Stimulated activated CD8-positive, alpha-beta memory T cell treated with anti-CD3 and anti-CD28 coated beads, Interleukin-12 subunit alpha, Interleukin-12 subunit beta, amount 100 ng/mL, for 24 hours (primary cell): ENCODE measurements around the gene SPTY2D1.
"Not testable (repeated sequence)": the region's sequence is repeated elsewhere in the genome, so short reads cannot be mapped to it uniquely, and the experiment has no call there.

ENCODE experiments used
- DNase-seq: peaks from one replicate; pipeline ENCODE4 v3.0.0-alpha.2; 2020; ENCODE audit errors: extremely low read depth

SPTY2D1 gene

DNA sequence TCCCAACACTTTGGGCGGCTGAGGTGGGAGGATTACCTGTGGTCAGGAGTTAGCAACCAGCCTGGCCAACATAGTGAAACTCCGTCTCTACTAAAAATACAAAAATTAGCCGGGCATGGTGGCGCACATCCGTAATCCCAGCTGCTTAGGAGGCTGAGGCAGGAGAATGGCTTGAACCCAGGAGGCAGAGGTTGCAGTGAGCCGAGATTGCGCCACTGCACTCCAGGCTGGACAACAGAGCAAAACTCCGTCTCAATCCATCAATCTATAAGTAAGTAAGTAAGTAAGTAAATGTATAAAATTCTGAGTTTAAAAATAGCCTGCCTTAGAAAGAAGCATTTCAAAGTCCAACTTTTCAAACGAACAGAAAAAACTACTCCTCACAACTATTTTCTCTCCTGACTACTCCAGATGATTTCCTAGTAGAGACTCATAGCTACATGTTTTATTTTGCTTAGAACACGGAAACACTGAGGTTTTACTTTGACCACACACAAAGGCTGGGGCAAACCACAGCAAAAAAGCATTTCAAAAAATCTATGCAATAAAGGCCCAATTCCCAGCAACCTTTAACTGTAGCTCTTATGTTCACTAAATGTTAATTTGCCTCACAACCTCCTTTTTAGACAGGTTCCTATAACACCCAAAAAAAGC is 16.3 kb downstream of the SPTY2D1 start:
- DNase-seq = no peak

DNA sequence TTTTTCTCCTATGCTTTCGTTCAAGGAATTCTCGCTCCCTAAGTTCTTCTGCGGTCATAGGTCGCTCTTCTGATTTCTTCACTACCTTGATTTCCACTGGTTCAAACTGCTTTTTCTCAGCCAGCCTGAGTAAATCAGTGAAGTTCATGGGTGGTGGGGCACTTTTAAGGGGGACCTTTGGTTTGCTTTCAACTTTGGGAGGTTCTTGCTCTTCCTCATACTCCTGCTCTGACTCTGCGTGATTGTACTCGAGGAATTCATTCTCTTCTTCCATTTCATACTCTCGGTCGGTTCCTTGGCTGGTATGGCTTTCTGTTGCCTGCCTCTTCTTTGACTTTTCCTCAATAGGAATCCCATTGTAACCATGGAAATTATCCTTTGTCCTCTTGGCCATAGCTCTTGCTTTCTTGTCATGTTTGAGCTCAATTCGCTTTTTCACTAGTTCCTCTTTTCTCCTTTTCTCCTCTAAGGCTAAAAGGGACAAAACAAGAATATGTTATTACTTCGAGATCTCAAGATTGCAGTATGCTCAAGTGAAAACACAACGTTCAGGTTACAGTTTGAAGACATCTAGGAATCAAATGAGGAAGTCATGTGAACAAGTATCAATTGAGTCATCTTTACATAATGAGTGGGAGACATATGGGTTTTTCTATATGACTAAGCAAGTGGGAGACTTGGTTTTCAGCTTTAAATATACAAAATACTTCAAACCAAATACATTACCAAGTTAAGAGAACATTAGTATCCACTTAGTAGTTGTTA is 18.3 kb downstream of the SPTY2D1 start:
- no peak for DNase-seq

DNA sequence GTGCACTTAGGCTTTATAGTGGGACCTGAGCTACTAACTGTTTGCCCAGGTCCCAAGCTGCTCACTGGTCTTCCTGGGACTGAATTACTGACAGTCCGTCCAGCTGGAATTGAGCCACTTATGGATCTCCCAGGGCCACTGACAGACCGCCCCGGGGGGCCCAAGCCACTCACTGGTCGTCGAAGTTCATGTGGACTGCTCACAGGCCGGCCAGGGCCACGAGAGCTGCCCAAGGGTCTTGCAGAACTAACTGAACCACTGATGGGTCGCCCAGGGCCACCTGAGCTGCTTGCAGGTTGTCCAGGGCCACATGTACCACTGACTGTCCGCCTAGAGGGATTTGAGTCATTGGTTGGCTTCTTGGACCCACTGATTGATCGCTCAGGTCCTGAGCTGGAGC is 19.5 kb downstream of the SPTY2D1 start:
- DNase-seq = no peak

DNA sequence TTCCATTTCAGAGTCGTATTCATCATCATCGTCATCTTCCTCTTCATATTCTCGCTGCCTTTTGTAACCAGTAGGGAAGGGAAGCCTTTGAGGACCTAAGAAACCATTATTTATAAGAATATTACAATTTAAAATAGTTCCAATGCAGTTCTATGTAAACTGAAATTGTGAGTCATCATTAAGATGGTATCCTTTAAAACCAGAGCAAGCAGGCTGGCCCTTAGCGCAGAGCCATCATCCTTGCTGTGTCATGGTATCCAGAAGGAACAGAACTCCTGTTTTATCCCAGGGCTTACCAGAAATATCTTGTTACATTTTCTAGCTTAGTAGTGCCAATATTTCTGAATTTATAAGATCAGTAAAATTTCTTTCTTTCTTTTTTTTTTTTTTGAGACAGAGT is 21.7 kb downstream of the SPTY2D1 start:
- no peak for DNase-seq

DNA sequence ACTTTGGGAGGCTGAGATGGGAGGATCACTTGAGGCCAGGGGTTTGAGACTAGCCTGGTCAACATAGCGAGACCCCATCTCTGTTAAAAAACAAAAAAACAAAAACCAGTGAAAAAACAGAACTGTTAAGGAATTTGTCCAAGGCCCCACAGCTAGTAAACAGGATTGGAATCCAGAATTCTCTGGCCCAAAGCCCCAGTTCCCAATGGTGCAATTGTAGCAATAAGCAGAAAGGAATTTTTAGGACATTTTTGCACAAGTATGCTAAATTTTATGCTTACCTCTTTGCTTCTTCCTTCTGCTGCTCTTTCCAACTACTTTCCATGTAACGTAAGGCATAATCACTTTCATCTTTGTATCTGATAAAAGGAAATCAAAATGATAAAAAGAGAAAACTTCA is 22.9 kb downstream of the SPTY2D1 start:
- no peak for DNase-seq

DNA sequence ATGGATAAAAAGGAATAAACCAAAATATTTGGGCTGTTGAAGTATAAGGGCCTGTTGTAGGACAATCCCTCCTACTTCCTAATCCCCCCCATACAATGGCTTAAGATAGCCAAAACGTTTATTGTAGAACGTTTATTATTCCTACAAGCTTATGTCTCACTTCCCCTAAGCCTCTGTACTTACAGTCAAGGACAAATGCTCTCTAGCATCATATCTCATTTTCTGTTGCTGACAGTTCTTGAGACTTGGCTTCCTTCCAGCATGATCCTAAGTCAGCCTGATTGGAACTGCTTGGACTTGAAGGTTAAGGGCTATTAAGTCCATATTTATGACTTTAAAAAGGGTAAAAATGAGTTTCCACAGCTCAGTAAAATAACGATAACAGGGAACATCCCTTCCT is 25.8 kb downstream of the SPTY2D1 start:
- DNase-seq = no peak

DNA sequence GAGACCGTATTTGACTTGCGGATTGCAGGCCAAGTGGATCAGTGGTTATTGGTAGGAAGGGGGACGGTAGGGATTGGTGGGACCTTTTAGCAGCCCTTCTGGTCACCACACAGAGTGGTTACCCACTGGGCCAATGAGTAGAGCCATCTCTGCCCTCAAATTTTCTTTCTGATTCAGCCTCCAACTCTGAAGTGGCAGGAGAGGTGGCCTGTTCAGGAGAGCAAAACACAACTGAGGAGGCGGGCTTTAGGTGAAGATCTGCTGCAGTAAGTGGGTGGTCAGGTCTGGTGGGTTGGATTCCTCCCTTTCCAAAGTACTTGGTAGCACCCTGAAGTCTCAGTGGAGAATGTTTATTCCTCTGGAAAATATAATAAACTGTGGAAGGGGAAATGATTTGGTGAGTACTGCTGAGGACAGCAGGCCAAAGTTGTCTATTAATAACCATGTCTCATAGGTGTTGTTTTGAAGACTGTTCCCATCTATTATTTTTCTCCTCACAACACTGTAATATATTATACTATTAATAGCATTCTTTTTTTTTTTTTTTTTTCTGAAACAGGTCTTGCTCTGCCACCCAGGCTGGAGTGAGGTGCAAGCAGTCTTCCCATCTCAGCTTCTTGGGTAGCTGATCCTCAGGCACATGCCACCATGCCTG is 33.1 kb downstream of the SPTY2D1 start:
- DNase-seq = no peak

DNA sequence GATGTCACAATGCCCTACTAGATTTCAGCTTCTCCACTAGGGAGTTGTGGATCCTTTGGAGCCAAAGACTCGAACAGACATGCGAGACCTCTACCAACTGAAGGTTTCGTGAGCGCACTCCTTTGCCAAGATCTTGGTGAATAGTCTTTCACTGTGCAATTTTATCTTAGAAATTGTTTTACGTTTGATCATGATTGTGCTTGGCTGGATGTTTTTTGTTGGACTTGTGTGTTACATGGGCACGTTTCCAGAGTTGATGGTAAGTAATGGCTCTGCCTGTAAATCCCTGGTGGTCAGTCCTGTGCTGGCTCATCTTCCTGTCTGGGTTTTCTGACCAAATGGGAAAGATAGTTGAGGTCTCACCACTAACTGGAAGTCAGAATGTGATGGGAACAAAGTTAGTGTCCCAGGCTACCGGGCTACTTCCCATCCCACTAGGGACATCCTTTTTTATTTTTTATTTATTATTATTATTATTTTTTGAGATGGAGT is 34.4 kb downstream of the SPTY2D1 start, which contains the start of gene MISFA:
Gene MISFA (plus strand): TSS at position 51 of the 492 bp plus-strand sequence. CDS start 140 bp downstream, at position 191.
- DNase-seq = no peak

DNA sequence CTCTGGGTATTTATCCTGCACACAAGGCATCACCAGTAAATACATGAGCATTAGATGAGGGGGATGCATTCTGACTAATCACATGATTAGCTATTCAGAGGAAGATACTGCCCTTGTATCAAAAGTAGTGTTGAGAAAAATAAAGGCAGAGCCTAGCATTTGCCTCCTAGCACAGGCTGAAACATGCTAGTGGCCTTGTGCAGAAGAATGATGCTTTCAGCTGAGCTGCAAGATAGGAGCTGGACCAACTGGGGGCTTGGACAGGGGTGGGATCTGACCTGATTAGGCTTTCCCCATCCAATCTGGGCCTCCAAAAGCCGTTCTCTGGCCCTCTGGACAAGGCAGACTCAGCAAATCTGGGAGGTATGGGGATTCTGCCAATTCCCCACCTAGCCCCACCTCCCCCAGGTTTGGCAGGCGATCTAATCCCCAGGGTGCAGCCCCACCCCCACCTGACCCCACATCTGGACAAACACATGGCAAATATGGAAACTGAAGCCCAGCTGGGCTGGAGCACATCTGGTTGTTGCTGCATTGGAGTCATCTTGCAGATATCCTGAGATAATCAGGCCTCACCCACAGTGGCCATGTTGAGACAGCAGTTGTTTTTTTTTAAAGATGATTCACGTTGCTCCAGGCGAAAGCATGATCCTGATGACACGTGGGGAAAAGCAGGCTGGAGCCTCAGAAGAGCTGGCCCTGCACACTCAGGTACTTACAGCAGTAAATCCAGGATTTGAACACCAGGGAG is 39.0 kb downstream of the SPTY2D1 start:
- no peak for DNase-seq

DNA sequence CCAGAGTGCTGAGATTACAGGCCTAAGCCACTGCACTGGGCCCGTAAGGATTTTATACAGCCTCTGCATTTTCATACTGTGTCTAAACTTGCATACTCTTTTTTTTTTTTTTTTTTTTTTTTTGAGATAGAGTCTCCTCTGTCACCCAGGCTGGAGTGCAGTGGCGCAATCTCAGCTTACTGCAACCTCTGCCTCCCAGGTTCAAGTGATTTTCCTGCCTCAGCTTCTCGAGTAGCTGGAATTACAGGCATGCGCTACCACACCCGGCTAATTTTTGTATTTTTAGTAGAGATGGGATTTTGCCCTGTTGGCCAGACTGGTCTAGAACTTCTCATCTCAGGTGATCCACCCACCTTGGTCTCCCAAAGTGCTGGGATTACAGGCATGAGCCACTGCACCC is 40.1 kb downstream of the SPTY2D1 start:
- not testable (repeated sequence) for DNase-seq

DNA sequence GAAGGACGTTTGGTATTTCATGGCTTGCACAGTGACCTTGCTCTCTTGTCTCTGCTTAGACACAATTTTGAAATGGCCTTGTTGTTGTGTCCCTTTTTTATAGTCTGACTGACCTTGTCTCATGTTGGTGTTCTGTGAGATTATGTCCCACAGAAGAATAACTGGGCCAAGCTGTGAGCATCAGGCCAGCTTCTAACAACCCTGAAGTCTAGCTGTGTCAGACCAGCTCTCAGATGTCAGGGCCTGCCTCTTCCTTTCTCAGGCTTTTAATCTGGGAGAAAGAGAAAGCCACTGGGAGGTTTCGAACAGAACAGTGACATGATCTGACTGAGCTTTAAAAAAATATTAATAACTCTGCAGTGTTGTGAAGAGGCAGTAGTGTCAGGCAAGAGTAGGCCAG is 43.6 kb downstream of the SPTY2D1 start:
- no peak for DNase-seq

DNA sequence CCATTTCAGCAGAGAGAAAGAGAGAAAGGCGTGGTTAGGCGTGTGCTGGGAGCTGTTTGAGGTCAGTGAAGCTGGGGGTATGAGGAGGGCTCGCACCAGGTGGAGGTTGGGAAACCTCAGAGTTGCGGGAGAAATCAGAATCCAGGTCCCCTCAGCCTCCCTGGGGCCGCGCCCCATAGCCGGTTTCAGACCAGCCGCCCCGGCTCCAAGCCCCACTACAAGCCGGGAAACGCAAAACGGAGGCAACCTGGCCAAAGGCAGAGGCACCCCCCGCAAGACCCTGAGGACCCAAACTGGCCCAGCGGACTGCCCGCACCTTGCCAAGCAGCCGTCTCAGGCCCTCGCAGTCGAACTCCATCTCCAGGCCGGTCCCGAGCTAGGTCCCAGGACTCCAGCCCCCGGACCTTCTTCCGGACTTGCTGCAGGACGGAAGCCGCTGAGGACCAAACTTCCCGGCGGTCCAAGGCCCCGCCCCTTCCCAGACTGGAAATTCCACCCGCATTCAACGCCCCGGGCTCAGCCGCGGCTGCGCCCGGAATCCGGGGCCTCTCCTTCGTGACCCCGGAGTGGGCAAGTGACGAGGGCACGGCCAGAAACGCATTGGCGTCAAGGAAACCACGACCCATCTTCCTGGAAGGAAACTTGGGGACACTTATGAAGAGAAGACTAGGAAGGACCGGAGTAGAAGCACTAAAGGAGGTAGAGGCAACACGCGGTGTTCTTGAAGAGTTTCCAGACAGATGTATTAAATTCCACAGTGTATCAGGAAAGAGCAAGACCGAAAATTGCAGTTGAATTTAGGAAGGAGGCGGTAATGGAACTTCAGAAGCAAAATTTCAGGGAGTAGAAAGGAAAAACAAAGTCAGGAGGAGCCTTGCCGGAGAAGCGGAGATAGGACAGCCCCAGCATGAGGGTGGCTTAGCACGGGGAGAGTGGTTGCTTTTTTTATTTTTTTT is 45.6 kb downstream of the SPTY2D1 start, which contains the start of gene UEVLD:
Gene UEVLD (minus strand): TSS at position 438 of the 956 bp plus-strand sequence. CDS start 80 bp downstream, at position 358.
- peak; percentile 48 for DNase-seq

DNA sequence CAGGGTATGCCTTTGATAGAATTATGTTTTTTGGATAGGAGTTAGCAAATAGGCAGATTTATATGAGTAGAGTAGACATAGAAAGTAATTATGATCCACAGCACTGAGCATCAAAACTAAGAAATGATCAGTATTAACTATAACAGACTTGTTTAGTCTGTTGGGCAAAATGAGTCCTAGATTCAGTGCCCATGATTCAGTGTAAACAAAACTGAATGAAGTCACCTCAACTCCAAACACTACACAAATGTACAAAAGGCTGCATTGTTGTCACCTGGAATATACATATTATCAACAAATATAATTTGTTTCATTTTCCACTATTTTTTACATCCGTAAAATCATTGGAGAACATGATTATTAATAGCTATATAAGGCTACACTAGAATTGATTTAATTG is 52.3 kb downstream of the SPTY2D1 start:
- DNase-seq = no peak

DNA sequence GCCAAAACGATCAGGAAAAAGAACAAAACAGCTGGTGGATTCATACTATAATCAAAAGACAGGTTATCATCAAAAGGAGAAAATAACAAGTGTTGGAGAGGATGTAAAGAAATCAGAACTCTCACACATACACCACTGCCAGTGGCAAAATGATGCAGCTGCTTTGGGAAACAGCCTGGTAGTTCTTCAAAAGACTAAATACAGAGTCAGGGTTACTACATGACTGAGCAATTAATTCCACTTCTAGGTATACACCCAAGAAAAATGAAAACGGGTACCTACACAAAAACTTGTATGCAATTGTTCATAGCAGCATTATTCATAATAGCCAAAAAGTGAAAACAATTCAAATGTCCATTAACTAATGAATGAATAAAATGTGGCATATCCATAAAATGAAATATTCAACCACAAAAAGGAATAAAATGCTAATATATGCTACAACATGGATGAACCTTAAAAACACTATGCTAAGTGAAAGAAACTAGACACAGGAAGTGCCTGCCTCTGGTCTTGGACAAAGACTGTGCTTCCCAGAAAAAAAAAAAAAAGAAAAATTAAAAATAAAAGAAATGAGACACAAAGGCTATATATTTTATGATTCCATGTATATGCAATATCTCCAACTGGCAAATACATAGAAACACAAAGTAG is 53.9 kb downstream of the SPTY2D1 start:
- DNase-seq = no peak

DNA sequence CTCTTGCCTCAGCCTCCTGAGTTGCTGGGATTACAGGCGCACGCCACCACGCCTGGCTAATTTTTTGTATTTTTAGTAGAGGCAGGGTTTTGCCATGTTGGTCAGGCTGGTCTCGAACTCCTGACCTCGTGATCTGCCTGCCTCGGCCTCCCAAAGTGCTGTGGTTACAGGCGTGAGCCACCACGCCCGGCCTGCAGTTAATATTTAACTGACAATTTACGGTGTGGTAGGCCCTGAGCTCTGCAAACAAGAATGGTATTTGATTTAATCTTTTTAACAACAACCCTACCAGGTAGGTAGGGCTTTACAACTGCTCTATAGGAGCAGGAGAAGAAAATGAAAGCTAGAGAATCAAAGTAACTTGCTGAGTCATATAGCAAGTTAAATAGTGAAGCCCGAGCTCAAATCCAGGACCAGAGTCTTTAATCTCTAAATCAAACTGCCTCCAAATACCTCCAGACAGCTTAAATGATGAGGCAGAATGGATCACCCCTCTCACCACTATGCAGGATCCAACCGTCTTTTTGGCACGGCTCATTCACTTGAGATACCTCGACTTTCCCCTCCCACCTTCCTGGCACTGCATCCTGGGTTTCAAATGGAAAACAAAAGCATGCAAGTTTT is 55.1 kb downstream of the SPTY2D1 start:
- DNase-seq = no peak

DNA sequence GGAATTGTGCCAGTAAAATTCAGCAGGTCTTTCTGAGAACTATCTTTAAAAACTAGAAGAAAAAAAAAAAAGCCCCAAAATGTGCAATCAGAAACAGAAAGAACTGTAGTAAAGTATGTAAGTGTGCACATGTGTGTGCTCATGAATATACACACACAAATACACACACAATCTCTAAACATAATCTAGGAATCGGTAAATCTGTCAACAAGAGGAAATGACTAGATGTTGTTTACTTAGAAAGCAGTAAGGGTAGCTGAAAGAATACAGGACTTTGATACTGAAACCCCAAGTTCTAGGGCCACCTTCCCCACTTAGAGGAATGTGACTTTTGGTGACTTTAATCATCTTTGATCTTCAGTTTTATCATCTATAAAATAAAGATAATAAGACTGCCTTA is 58.8 kb downstream of the SPTY2D1 start:
- no peak for DNase-seq

DNA sequence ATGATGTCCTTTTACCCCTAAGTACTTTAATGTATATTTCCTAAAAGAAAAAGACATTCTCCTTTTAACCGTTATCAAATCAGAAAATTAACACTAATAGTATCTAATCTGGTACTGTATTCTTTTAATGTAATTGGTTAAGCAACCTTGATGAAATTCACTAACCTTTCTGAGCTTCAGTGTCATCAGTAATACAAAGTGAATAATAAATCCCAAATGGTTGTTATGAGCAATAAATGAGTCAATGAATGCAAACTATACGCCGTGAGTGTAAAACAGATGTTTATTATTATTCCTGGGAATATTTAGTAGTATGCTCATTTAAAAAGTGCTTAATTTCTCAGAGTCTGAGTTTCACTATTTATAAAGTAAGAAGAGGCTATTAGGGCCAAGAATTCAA is 67.1 kb downstream of the SPTY2D1 start:
- DNase-seq = no peak

DNA sequence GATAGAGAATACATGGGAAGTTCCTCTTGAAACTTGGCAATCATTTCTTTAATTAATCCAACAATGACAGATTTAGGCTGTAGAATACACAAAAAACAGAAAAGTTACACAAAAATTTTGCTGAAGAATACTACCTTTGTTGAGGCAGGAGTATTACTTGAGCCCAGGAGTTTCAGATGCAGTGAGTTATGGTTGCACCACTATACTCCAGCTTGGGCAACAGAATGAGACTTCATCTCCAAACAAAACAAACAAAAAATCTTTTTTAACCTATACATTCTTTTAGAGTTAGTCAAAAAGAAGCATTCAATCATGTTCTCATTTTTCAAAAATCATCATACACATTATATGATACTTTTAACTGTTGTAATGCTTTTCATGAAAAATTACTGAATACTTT is 67.7 kb downstream of the SPTY2D1 start:
- no peak for DNase-seq

DNA sequence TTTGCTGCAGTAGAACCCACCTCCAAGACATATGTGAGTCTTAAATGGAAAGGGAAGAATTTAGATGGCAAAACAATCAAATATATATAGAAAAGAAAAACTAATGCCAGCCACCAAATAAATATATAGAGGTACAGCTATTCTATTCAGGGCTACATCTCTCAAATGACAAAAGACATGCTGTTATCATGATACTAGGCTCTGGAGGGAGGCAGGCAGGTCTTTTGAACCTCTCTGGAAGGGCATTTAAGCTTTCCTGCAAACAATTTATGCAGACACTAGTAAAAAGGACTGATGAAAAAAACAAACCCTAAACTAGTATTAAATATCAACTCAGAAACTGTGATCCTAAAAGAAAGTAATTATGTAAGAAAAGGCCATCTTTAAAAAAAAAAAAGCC is 70.0 kb downstream of the SPTY2D1 start:
- DNase-seq = no peak
